H1 (cell line): ENCODE results near the gene RASSF4.

Experiments used
- CBX5 ChIP-seq: fragments of 300-800, 300-1000 bp; sonication (generic); IDR thresholded peaks from 2 replicates; pipeline ENCODE4 v1.7.1; 2016; ENCODE audit warnings: antibody characterized with exemption, low read length, low read depth
- CTCF ChIP-seq, 3 experiments: IDR thresholded peaks; 1 replicate in 2 of 3; 2 replicates in 1 of 3; pipeline versions ENCODE4 v1.5.1 to v1.6.1; 2011; ENCODE audit warnings: low read length in 3 of 3, mild to moderate bottlenecking in 3 of 3, inconsistent platforms in 2 of 3, low read depth in 1 of 3, moderate library complexity in 1 of 3; ENCODE audit not compliant: insufficient read depth in 1 of 3; ENCODE audit errors: control extremely low read depth in 1 of 3
- GABPA ChIP-seq: IDR thresholded peaks from 2 replicates; pipeline ENCODE4 v1.6.1; 2011; ENCODE audit warnings: mild to moderate bottlenecking, low read length, moderate library complexity, borderline replicate concordance; ENCODE audit not compliant: insufficient read depth
- KDM1A ChIP-seq: fragments of 200-600, 300-600 bp; sonication (generic); IDR thresholded peaks from 2 replicates; pipeline ENCODE4 v1.7.1; 2016; ENCODE audit warnings: mild to moderate bottlenecking, low read length, borderline replicate concordance
- POLR2AphosphoS5 ChIP-seq: IDR thresholded peaks from 2 replicates; pipeline ENCODE4 v1.6.1; 2011; ENCODE audit warnings: low read depth, low read length
- SIN3A ChIP-seq, 2 experiments: IDR thresholded peaks in 1 of 2; conservative IDR thresholded peaks in 1 of 2; 2 replicates each; pipeline ENCODE4 v1.6.1; 2011 to 2012; ENCODE audit warnings: low read length in 2 of 2, improper control_type of control experiment in 1 of 2, low read depth in 1 of 2, mild to moderate bottlenecking in 1 of 2
- TAF1 ChIP-seq: IDR thresholded peaks from 2 replicates; pipeline ENCODE4 v1.6.1; 2011; ENCODE audit warnings: mild to moderate bottlenecking, low read depth, low read length
- TF ChIP-seq, protein P1 (sequence below): IDR thresholded peaks from 2 replicates; pipeline ENCODE4 v1.6.1; 2011; ENCODE audit warnings: low read length, improper control_type of control experiment

DNA sequence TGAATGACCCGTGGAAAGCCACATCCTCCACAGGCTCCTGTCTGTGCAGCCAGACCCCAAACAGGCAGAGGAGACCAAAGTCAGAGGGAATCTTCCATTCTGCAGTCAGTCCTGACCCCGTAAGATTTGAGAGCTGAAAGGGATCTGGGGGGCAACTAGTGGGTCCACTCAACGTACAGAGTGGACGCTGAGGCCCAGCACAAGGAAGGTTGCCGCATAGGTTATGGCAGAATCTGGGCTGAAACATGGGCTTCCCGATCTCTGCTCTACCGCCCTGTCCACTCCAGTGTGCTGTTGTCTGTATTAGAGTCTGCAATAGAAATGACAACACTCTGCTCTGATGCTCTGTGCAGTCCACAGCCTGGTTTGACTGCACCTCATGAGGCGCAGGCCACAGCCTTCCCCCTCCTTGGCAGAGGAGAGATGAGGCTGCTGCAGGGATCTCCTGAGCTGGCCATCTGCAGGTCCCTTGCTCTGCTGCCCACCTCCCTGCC lies 33.2 kb downstream of the RASSF4 start:
- no peak for TF ChIP-seq CBX5
- no peak for TF ChIP-seq CTCF (IDR thresholded peaks at IDR 0.05; ENCODE audit: control extremely low read depth in 1 of 3, insufficient read depth in 1 of 3, low read depth in 1 of 3, low read length in 3 of 3)
- TF ChIP-seq SIN3A (conservative IDR thresholded peaks at IDR 0.05 in 1 of 2, IDR thresholded peaks at IDR 0.05 in 1 of 2; ENCODE audit: low read depth in 1 of 2, low read length in 2 of 2): no peak
- TF ChIP-seq GABPA: no peak
- no peak for TF ChIP-seq POLR2AphosphoS5
- TF ChIP-seq KDM1A: no peak
- TF ChIP-seq TAF1: no peak
- TF ChIP-seq, protein P1, sequence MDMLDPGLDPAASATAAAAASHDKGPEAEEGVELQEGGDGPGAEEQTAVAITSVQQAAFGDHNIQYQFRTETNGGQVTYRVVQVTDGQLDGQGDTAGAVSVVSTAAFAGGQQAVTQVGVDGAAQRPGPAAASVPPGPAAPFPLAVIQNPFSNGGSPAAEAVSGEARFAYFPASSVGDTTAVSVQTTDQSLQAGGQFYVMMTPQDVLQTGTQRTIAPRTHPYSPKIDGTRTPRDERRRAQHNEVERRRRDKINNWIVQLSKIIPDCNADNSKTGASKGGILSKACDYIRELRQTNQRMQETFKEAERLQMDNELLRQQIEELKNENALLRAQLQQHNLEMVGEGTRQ: no peak
